Kasumi-1 (cell line): ENCODE results near the gene NECTIN1.

Experiments
- DNase-seq, 2 experiments: peaks; one replicate each; lab custom pipeline; 2025; lab: John Stamatoyannopoulos, UW

The NECTIN1 gene

DNA sequence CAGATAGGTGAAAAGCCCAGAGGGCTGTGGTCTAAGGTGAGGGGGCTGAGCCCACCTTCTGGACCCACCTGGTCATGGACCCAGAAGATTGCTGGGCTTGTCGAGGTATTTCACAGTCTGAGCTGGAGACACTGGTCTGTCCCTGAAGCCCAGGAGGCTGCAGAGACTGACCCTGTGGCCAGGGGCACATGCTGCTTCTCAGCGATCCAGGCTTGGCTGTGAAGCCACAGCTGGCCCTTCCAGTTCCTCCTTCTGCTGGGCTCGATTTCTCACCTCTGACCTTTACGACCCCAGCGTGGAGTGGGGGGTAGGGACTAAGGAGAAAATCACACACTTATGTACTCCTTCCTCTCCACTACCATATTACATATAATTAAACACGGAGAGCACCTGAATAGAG, 88.5 kb downstream of the NECTIN1 start:
- DNase-seq = no peak

DNA sequence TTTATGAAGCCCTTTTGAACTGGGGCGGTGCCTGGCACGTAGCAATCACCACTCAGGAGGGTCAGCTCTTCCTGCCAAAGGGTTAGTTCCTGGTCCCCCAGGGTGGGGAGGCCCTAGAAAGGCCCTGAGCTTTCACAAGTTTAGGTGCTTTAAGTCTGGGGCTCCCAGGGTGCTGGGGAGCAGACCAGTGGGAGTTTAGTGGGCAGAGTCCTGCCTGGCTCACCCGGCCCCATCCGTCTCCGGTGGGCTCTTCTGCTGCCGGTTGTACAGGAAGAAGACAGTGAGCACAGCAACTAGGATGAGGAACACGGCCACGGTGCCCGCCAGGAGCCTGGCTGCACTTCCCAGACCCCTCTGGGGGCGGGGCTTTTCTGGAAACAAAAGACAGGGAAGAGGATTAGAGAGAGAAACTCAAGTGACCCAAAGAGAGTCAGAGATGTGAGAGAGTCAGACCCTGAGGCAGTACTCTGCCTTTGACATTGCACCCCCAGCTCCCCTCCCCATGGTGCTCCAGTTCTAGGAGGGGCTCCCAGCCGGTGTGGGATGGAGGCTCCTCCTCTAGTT, 89.3 kb downstream of the NECTIN1 start:
- no peak for DNase-seq

- no peak for DNase-seq
Observed at GRCh38 chr11:119638851-119639250, 90.1 kb downstream of the NECTIN1 start.

DNA sequence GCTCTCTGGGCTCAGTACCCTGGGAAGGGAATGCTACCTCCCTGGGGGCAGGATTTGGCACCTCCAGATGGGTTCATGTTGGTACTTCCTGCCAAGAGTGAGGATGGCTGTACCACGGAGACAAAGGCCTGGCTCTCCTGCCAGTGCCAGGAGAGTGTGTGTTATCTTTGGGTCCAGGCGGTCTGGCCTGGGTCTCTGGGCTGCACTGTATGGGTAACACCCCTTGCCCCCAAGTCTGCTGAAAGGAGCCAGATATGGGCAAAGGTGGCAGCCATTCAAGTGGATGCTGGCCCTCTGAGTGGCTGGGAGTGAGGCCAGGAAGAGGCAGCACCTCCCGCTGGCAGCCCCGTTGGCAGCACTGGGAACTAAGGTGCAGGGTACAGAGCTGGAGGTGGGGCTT, 91.5 kb downstream of the NECTIN1 start:
- no peak for DNase-seq

DNA sequence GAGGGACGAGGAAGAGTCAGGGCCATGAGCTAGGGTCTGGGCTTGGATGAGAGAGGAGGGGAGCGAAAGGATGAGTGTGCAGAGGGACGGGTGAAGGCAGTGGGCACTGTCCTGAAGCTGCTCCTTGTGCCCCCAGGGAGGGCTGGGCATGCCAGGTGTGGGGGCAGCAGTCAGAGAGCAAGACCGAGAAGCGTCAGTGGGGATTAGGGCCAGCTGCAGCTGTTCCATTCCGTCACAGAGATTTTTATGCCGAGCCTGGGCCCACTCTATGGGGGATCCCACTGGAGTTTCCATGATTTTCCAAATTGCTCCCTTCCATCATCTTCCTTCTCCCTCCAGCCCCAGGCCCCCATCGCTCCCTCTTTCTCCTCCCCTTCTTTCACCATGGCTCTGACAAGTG, 93.2 kb downstream of the NECTIN1 start:
- DNase-seq = no peak

DNA sequence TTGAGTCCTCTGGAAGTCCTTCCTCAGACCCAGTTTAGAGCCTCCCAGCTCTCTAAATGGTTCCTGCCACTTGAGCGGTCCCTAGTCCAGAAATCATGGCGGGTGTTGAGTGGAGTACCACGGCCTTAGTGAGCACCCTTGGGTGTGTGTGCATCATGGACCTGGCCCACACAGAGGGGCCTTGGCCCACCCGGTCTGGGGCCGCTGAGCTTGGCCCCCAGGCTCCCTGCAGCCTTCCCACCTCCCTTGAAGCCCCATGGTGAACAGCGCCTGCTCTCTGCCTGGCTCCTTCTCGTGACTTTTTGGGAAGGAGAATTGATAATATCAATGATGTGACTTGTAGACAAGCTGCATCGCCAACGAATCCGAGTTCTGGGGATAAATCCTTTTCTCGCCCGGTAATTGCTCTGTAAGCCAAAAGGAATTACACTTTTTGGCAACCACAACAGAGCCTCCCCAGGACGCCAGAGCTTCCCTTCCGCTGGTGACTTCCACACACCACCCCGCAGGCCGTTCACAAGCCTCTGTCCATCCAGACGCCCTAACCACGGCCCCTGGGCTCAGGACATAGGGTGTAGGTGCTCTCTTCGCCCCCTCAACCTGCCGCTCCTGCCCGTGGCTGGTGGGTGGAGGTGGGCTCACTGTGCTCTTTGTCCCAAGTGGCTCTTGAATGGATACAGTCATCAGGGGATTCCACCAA, 93.8 kb downstream of the NECTIN1 start:
- no peak for DNase-seq

- DNase-seq = no peak
Observed at GRCh38 chr11:119634301-119634700, 94.7 kb downstream of the NECTIN1 start.

DNA sequence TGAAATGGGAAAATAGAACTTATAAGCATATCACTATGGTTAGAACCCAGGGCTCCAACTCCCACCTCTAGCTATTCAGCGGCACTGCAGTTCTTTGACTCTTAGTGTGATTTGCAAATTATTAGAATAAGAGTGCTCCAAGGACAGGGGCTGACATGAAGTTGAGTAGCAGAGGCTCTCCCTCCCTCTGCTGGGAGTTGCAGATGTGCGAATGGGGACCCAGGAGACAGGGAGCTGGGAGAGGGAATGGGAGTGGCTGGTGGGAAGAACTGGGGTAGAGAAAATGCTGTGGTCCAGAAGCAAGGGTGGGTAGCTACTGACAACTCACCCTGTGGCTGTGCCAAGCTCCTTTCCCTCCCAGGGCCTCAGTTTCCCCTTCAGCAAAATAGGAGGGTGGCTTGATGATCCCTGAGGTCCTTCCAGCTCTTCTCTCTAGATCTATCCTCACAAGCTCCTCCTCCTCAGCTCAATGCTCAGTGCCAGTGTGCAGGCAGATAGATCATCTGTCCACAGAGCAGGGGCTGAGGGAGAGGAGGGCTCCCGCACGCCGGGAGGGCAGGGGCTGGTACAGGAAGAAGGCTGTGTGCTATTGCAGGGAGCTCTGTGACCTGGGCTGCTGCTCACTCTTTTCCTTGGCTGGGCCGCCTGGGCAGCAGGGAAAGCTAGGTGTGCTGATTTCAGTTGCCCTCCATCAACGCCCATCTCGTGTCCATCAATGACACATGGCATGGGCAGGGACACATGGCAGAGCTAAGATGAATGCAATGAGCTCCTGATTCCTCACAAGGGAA, 99.0 kb downstream of the NECTIN1 start:
- no peak for DNase-seq

DNA sequence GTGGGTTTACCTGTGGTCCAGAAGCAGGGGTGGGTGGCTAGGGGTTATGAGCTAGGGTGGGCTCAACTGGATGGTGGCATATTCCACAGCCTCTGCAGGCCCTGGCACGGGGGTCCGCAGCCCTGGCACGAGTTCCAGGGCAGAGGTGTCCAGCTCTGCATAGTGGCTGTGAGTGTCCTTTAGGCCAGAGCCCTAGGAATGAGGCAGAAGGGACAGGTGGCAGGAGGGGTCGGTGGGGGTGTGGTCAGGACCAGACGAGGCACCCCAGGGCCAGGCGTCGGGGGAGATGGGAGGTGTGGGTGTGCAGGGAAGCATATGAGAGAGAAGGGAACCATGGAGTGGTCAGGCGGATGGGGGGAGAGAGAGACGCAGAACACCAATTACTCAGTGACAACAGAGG, 99.9 kb downstream of the NECTIN1 start:
- DNase-seq = no peak

DNA sequence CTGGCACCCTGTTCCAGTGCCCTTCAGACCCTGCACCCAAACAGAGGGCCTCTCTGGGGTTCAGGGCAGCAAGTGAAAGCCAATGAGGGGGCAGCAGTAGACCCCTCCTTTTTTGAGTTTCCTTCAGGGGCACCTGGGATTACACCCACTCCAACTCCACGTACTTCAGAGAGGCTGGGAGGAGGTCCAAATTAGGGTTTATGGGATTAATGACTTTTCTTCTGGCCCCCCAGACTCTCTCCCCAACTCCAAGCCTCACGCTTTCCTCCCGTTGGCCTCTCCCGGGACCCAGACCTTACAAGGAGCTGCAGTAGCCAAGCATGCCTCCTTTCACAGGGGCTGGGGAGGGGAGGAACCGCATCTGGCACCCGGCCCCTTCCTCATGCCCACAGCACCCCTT, 101.7 kb downstream of the NECTIN1 start:
- DNase-seq = no peak

DNA sequence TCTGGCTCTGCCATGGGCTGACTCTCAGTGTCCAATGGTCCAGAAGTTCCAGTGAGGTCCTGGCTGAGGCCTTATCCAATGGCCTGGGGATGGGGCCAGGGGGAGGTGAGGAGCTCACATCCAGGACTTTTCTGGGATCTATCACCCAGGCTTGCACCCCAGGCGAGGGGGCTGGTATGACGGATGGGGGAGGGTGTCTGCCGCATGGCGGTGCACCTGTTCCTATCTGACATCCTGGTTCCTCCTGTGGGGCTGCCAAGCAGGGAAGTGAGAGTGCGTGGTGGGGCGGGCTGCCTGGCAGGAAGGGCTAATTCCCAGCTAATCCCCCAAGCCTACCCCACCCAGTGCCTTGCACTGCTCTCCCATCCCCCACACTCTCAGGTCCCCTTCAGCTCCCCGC, 102.1 kb downstream of the NECTIN1 start:
- no peak for DNase-seq

GRCh38 chr11:119626197-119626841, 102.7 kb downstream of the NECTIN1 start:
- no peak for DNase-seq

DNA sequence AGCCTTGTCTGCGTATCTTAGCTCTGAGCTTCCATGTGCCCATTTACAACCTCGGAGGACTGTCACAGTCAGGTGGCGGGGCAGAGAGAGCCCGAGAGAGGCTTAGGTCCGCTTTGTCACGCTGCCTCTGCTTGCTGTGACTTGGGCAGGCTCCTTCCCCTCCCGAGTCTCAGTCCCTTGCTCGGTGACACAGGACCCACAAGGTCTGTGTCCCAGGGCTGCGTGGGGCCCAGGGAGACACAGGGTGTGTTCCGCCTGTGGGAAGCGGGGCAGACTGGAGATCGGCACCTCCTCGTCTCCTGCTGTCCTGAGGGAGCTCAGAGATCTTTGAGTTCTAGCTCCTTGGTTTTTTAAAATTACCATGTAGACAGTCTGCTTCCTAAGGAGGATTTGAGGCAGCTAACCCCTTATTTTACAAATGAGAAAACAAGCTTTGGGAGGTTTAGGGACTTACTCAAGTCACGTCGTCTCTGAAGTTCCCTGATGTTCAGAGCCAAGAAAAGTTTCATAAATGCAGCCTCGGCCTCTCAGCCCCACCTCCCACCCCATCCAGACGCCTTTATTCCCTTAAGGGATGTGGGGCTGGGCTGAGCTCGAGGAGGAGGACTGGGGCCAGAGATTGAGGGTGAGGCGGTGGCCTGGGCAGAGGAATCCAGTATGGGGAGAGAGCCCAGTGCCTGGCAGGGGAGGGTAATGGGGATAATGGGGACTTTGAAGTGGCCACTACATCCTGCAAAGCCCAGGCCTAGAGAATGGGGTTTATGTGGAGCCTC, 103.6 kb downstream of the NECTIN1 start:
- no peak for DNase-seq

DNA sequence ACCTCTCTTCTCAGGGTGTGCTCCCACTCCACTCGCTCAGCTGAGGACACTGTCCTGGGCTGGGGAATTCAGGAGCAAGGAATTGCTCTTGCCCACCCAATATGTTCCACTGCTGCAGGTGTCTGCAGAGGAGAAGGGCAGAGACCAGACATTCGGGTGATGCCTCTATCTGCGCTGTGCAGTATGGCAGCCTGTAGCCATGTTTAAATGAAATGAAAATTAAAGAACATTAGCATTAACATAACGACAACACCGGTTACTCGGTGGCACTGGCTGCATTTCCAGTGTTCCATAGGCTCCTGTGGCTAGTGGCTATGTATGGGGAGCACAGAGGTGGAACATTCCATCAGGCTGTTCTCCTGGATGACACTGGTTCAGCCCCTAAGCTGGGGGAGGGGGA, 104.4 kb downstream of the NECTIN1 start:
- DNase-seq = no peak

DNA sequence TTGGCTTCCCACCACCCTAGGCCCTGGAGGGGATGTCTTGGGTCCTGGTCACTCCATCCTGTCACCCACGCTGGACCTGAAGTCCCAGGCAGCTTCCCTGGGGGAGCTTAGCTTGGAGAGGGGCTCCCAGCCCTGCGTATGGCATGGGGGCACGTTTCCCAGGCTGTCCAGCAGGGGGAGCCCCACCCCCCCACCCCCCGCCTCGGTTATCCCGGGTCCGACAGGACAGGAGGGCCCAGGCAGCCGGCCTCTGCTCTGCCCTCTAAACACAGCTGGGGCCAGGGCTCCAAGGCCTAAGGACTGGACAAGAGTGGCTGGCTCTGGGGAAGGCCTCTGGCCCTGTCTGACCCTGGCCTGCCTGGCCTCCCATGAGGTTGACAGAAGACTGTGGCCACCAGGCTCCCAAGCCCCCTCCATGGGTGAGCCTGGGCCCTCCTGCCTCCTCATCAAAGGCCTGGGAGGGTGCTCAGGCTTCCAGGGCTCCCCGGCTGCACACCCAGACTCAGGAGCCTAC, 104.8 kb downstream of the NECTIN1 start:
- no peak for DNase-seq

- no peak for DNase-seq
Observed at GRCh38 chr11:119623682-119624081, 105.3 kb downstream of the NECTIN1 start.

- no peak for DNase-seq
Observed at GRCh38 chr11:119622454-119623143, 106.4 kb downstream of the NECTIN1 start.

DNA sequence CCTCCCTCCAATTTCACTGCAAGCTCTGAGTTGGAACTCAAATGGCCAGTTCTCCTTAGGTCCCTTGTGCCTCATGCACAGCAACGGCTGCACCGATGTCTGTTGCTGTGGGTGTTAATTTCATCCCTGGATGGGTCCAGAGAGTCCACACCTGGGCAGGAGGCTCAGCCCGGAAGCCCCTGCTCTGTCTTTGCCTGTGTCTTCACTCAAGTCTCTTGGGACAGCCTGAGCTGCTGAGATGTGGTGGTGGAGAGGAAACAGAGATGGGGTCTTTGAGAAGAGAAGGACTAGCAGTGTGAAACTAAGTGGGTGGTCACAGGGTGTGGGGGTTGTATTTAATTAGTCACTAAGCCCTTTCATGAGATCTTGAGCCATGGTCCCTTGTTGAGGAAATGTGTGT, 109.3 kb downstream of the NECTIN1 start:
- DNase-seq = no peak

- DNase-seq = no peak
Observed at GRCh38 chr11:119618208-119618909, 110.6 kb downstream of the NECTIN1 start.

GRCh38 chr11:119617340-119617713, 111.7 kb downstream of the NECTIN1 start:
- DNase-seq = no peak
